Vagina (tissue), 2 donors: Measurements from ENCODE around the gene PDE3B. TPM values are rescaled to one million over a fixed set of nuclear protein-coding genes. Genes with fewer than 3 reads are reported as not detected.
"Not testable (repeated sequence)": the region's sequence is repeated elsewhere in the genome, so short reads cannot be mapped to it uniquely, and the experiment has no call there.

ENCODE experiments used
- DNase-seq, 2 donors: peaks; one replicate each; pipeline ENCODE4 v3.0.0-alpha.2; 2017; ENCODE audit errors: extremely low spot score in 2 of 2
- H3K27ac ChIP-seq: fragments of 200-600 bp; sonication (generic); one replicate; pipeline ENCODE4 v1.5.1; 2019
- H3K27me3 ChIP-seq: fragments of 200-600 bp; sonication (generic); one replicate; pipeline ENCODE4 v1.5.1; 2019
- H3K36me3 ChIP-seq, 2 donors: fragments of 200-600 bp; sonication (generic); one replicate each; pipeline ENCODE4 v1.5.1; 2017 to 2019
- H3K4me1 ChIP-seq: fragments of 200-600 bp; sonication (generic); one replicate; pipeline ENCODE4 v1.5.1; 2019
- H3K4me3 ChIP-seq, 2 donors: fragments of 200-600 bp; sonication (generic); 1 replicate in 1 of 2; 2 replicates in 1 of 2; pipeline ENCODE4 v1.5.1; 2016 to 2019
- H3K9me3 ChIP-seq: fragments of 200-600 bp; sonication (generic); one replicate; pipeline ENCODE4 v1.5.1; 2019
- CTCF ChIP-seq, 3 experiments: fragments of 450-650 bp in 2 of 3; fragments of 200-600 bp in 1 of 3; sonication (generic) in 1 of 3; IDR thresholded peaks; one replicate each; pipeline ENCODE4 v1.5.1; 2017 to 2019; ENCODE audit warnings: antibody characterized with exemption in 3 of 3, mild to moderate bottlenecking in 2 of 3, moderate library complexity in 2 of 3
- POLR2A ChIP-seq, 2 donors: fragments of 450-650 bp; IDR thresholded peaks; one replicate each; pipeline ENCODE4 v1.6.1; 2017; ENCODE audit warnings: antibody characterized with exemption in 2 of 2, mild to moderate bottlenecking in 2 of 2, moderate library complexity in 2 of 2
- POLR2AphosphoS5 ChIP-seq, 2 donors: sonication (generic); formaldehyde crosslinking; IDR thresholded peaks; one replicate each; pipeline ENCODE4 v1.9.0; 2017; ENCODE audit warnings: antibody characterized with exemption in 2 of 2, mild to moderate bottlenecking in 2 of 2, low read depth in 1 of 2; ENCODE audit not compliant: insufficient read depth in 1 of 2
- intact Hi-C: fragments of 100-400 bp; cut with DNase I; formaldehyde crosslinking; loops from one replicate; pipeline ENCODE4 v1.15.1; 2023
- total RNA-seq: library from RNA; depleted of rRNA; stranded (reverse); fragments of >200 nt; gene quantifications from one replicate; pipeline ENCODE4 v1.2.3, GENCODE V29; 2016

Gene PDE3B
- total RNA-seq, 1 donor from 2014 or later: 10.1 TPM

- Histone ChIP-seq H3K4me1 (no peaks in the 10 kb centered on the region), H3K27ac (no peak overlapping the region), H3K36me3 (no peaks in the 10 kb centered on the region), H3K4me3 (no peak overlapping the region), H3K9me3 (no peaks in the 10 kb centered on the region), H3K27me3 (no peaks in the 10 kb centered on the region)
- DNase-seq: no peak
- intact Hi-C loops: no loop called here
- TF ChIP-seq POLR2A (IDR thresholded peaks at IDR 0.05) (no peak), POLR2AphosphoS5 (IDR thresholded peaks at IDR 0.05; ENCODE audit: insufficient read depth in 1 of 2, low read depth in 1 of 2) (no peak), CTCF (IDR thresholded peaks at IDR 0.05) (no peak)
Measured at GRCh38 chr11:14677146-14677545, 33.5 kb downstream of the PDE3B start.

- Histone ChIP-seq H3K27ac (no peak overlapping the region), H3K4me1 (no peaks in the 10 kb centered on the region), H3K27me3 (no peaks in the 10 kb centered on the region), H3K36me3 (no peaks in the 10 kb centered on the region), H3K9me3 (no peaks in the 10 kb centered on the region), H3K4me3 (no peak overlapping the region)
- no peak for DNase-seq
- TF ChIP-seq POLR2A (IDR thresholded peaks at IDR 0.05) (no peak), CTCF (IDR thresholded peaks at IDR 0.05) (no peak), POLR2AphosphoS5 (IDR thresholded peaks at IDR 0.05; ENCODE audit: insufficient read depth in 1 of 2, low read depth in 1 of 2) (no peak)
- intact Hi-C loops: no loop called here
Measured at GRCh38 chr11:14678350-14678749, 34.7 kb downstream of the PDE3B start.

GRCh38 chr11:14679662-14680061, 36.1 kb downstream of the PDE3B start:
- intact Hi-C loops: no loop called here

GRCh38 chr11:14684234-14684915, 40.8 kb downstream of the PDE3B start:
- intact Hi-C loops, H3K9me3 ChIP-seq: not testable (repeated sequence)

More at GRCh38 chr11:14679662-14680061, 36.1 kb downstream of the PDE3B start:
- DNase-seq: no peak
- Histone ChIP-seq H3K4me3 (no peak overlapping the region), H3K27ac (no peak overlapping the region), H3K27me3 (no peaks in the 10 kb centered on the region), H3K36me3 (no peaks in the 10 kb centered on the region), H3K4me1 (no peaks in the 10 kb centered on the region), H3K9me3 (no peaks in the 10 kb centered on the region)
- TF ChIP-seq CTCF (IDR thresholded peaks at IDR 0.05) (no peak), POLR2AphosphoS5 (IDR thresholded peaks at IDR 0.05; ENCODE audit: insufficient read depth in 1 of 2, low read depth in 1 of 2) (no peak), POLR2A (IDR thresholded peaks at IDR 0.05) (no peak)

GRCh38 chr11:14687456-14687855, 43.9 kb downstream of the PDE3B start:
- no peak for TF ChIP-seq POLR2A (IDR thresholded peaks at IDR 0.05)
- no peak for TF ChIP-seq POLR2AphosphoS5 (IDR thresholded peaks at IDR 0.05; ENCODE audit: insufficient read depth in 1 of 2, low read depth in 1 of 2)
- TF ChIP-seq CTCF (IDR thresholded peaks at IDR 0.05): no peak
- Histone ChIP-seq H3K9me3 (peaks cover 2% of the 10 kb centered on the region), H3K27me3 (no peaks in the 10 kb centered on the region), H3K4me3 (no peak overlapping the region), H3K4me1 (no peaks in the 10 kb centered on the region), H3K36me3 (no peaks in the 10 kb centered on the region), H3K27ac (no peak overlapping the region)
- intact Hi-C loops: no loop called here
- DNase-seq: no peak

More at GRCh38 chr11:14684234-14684915, 40.8 kb downstream of the PDE3B start:
- DNase-seq, H3K27me3 ChIP-seq, H3K4me3 ChIP-seq, H3K36me3 ChIP-seq, H3K4me1 ChIP-seq, H3K27ac ChIP-seq: not testable (repeated sequence)
